Measurements from ENCODE around the gene ATXN1. TPM values are rescaled to one million over a fixed set of nuclear protein-coding genes. Genes with fewer than 3 reads are reported as not detected.

Gene ATXN1
- total RNA-seq, 1 donor from 2014 or later, result 62.7 TPM

DNA sequence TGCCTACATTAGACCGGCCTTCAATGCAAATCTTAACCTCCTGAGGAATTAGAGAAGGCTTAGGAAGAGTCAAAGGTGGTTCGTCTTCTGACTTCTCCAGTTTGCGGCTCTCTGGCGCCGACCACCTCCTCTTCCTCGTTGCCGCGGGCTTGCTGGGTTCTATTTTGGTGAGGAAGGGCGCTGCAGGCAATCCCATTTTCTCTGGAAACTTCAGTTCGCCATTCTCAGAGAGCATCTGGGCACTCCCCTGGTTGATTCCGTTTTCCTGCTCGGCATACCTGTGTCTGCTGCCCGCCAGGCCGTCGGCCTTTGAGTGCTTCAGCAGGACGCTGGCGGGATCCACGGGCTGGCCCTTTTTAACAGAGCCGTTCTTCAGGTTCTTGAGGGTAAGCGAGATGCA, 454.9 kb downstream of the ATXN1 start:
- intact Hi-C loops (cut with micrococcal nuclease), result no loop called here

DNA sequence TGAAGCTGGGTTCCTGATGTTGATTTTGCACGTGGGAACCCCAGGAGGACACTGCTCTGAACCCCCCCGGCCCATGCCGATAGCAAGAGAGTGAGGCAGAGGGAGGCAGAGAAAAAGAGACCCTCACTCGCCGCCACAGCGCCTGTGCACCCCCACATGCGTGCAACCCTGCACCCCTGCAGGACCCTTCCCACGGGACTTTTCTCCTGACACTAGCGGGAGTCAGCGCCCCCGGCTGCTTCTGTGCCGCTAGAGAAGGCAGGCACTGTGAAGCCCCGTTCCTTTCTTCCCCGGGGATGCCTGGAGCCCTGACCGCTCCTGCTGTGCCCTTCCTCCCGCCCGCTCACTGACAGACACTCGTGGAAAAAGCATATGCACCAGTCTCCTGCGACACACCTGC, 455.5 kb downstream of the ATXN1 start:
- intact Hi-C loops (cut with micrococcal nuclease), result no loop called here

DNA sequence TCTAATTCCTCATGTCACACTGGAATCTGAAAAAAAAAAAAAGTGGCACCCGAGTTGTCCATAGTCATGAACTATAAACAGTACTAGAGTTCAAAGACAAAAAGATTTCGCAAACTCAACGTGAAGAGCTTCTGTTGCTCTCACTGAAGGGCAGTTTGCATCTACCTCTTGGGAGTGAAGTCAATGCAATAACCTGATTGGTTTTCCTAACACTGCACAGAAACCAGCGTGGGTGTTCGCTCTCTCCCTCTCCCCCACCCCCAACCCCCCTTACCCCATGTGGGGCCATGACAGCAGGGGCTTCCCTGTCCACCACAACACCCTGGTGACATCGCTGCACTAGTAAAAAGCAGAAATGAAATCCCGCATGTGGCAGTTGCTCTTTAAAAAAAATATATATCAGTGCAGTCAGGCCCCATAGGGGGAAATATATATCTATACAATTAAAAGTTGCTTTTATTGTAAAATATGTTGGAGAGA, 456.0 kb downstream of the ATXN1 start:
- intact Hi-C loops (cut with micrococcal nuclease), result no loop called here

DNA sequence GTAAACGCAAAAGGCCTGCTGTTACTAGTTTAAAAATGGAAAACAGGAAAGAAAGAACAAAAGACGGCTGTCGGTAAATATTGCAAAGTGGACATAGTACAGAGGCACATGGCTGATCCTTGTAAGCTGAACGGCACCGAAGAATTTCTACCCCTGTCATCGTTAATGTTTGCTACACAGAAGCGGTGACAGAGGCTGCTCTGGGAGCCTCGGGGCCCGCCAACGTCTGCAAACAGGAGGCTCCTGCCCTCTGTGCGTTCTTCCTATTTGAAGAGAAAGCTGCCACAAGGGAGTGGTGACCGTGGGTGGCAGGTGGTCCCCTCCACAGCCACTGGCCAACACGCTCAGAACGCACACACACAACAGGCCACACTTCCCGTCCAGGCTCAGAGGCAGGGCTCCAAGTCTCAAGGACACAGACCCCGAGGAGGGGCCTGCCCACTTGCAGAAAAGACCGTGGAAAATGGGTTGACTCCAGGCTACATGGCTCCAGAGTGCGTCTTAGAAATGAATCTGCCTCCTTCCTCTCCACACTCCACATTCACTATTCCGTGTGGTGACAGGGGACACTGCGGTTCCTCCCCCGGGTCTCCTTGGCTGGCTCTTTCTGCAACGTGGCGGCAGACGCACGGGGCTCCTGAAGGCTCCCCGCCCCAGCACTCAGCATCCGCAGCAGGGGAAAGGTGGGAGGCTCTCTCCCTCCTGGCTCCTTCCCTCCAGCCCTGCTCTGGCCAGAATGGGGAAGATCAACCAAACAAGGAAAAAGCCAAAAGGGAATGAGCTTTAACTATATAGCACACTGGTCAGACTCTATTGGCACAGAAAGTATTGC, 458.3 kb downstream of the ATXN1 start:
- intact Hi-C loops (cut with micrococcal nuclease), result no loop called here

DNA sequence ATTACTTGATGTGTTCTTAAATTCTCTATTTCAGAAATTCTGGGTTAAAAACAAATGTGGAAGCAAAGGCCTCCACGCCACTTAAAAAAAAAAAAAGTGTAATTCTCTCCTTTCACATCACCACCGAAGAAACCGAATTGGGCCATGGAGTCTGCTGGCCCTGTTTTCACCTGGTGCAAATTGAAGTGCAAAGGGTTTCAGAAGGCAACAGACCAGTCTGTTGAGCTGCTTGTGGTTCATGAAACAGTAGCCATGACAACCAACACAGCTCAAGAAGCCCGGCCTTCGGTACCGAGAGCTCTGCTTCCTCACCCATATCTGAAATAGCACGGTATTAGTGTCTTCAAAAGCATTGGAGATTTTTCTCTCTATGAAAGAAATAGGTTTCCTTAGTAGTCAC, 459.7 kb downstream of the ATXN1 start:
- intact Hi-C loops (cut with micrococcal nuclease), result no loop called here

DNA sequence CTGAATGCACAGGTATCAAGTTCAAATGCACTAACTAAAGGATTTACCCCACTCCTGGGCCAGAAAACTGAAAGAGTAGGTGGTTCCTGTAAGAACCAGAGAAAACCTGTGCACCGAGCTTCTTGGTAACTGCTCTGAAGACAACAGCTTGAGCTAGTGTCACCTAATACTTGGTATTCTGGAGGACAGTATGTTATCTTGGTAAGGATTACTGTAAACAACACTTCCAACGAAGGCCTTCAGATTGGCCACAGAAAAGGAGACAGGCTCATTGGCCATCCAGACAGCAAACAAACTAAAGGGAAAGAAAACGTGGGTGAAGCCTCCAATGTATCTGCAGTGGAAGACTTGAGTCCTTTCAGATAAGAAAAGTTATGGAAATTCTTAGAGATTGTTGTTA, 461.4 kb downstream of the ATXN1 start:
- intact Hi-C loops (cut with micrococcal nuclease), result no loop called here

DNA sequence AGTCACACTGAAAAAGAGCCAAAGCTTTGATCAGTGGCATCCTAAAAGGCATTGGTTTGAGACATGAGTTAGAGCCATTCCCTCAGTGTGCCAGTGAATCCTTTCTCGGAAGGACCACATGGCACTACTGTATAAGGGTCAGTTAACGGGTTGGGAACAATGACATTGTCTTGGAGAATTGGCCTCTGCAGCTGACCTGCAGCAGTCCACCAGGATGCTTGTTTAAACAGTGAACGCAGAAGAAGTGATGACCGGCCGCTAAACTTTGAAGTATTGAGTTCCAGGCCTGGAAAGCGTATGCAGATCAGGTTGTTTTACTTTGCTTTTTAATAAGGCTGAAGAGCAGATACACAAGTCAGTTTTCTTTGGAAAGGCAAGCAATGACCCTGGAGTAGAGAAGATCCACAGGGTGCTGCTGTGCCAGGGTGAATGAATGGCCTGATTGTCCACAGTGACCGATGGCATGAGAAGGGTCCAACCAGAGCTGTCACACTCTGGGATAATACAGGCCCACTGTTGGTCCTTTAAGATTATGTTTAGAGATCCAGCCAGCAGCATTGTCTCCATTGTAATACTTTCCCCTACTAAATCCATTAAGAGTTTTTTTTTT, 465.1 kb downstream of the ATXN1 start:
- intact Hi-C loops (cut with micrococcal nuclease), result no loop called here

DNA sequence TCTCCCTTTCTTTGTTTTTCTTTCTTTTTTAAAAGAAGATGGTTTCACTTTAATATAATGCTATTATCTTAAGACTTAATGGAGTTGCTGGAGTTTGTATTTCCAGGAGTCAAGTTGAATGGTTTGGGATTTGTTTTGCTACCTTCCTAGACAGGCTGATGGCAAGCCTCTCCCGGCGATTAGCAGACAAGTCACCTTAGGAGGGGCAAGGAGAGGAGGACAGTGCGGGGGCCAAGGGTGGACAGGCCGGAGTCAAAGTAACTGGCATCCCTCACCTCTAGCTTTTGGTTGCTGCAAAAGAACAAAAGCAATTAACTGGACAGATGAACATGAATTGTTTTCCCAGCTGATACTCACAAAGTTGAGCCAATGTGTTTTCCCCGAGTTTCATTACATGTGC, 465.8 kb downstream of the ATXN1 start:
- intact Hi-C loops (cut with micrococcal nuclease), result no loop called here

DNA sequence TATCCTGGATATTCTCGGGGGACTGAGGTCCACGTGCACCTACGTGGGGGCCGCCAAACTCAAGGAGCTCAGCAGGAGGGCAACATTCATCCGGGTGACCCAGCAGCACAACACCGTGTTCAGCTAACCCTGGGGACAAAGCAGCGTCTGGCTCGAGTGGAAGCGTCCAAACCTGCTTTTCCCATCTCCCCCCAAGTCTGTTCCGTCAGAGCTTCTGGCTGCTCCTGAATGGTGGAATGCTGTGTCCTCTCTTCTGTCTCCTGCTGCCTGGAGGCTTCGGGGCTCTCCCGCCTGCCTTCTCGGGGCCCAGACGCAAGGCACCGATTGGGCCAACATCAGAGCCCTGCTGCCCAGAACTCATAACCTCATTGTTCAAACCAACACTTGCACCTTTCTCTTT, 466.2 kb downstream of the ATXN1 start:
- intact Hi-C loops (cut with micrococcal nuclease), result no loop called here

DNA sequence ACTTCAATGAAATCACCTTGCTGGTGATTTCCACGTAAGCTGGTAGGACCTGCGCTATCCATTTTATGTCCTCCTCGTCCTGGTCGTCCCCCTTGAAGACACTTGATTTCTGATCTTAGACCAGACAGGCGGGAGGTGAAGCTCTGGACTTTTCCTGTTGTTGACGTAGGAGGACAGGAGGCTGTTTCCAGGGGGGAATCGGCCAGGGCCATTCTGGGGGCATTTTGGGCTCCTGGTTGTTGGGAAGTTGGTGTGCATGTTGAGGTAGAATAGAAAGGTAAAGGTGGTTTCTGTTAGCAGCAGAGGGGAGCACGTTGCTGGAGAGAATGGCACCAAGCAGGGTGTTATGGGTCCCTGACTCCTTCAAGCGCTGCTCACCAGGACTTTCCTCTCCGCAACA, 466.9 kb downstream of the ATXN1 start:
- intact Hi-C loops (cut with micrococcal nuclease), result no loop called here

DNA sequence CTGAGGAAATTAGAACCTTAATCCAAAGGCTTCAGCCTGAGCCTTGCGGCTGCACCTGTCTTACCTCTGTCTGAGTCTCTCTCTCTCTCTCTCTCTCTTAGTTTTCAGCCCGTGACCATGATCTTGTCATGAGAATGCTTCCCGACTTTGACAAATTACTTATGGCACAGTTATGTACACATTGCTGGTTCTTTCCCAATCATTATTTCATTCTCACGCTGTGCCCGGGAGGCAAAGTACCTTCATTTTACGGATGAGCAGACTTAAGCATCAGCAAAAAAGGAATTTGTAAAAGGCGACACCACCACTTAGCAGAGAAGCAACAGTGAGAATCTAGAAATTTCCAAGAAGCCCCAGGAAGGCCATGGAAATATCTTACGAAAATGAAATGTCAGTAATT, 468.3 kb downstream of the ATXN1 start:
- intact Hi-C loops (cut with micrococcal nuclease), result no loop called here

DNA sequence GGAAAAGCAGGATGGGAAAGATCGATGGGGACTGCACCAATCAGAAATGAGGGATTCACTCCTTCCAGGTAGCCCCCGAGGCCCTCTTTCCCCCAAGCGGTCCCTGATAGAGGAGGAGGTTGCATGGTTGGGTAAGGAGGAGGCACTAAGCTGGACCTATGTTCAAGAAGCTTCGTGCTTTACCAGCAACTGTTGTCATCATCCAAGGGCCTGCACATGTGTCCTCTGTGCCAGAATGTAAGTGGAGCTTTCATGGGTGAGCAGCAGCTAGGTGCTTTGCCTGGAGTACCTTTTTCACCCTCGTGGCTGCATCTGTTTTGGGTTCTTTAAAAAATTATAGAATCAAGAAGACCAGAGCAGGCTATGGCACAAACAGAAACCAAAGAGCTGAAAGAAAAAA, 468.8 kb downstream of the ATXN1 start:
- intact Hi-C loops (cut with micrococcal nuclease), result no loop called here

DNA sequence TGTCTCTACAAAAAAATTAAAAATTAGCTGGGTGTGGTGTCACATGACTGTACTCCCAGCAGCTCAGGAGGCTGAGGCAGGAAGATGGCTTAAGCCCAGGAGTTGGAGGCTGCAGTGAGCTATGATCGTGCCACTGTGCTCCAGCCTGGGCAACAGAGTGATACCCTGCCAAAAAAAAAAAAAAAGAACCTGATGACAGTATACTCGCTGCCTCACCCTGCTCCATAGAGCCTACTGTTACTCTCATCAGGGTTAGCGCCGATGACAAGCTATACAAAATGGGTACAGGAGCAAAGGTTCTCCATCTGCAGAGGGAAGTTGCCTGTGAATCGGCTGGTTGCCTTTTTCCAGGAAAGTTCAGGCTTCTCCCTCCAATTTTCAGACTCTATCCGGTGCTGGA, 469.5 kb downstream of the ATXN1 start:
- intact Hi-C loops (cut with micrococcal nuclease), result no loop called here

DNA sequence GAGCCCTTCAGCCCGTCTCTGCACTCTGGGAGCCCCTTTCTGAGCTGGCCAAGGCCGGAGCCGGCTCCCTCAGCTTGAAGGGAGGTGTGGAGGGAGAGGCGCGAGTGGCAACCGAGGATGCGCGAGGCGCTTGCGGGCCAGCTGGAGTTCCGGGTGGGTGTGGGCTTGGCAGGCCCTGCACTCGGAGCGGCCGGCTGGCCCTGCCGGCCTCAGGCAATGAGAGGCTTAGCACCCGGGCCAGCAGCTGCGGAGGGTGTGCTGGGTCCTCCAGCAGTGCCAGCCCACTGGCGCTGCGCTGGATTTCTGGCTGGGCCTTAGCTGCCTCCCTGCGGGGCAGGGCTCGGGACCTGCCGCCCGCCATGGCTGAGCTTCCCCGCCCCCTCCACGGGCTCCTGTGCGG, 473.1 kb downstream of the ATXN1 start:
- intact Hi-C loops (cut with micrococcal nuclease), result loop anchor here (5.0 kb wide), 1 partner anchor 674 kb away; no protein-coding TSS in a partner anchor

DNA sequence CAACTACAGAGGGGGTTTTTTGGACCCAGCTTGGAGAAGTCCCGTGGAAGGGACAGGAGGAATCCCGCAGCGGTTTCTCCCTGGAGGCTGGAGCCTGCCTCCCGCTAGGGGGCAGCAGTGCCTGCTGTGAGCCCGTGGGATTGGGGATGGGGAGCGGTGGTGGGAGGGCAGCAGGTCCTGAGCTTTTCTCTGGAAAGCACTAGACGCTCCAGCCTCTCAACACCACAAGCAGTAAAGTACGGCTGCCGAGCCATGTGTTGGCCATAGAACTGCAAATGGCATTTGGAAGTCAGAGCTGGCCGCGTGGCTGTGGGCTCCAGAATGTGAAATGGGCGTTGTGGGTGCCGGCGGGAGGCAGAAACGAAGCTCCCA, 475.1 kb downstream of the ATXN1 start:
- intact Hi-C loops (cut with micrococcal nuclease), result loop anchor here (5.0 kb wide), 1 partner anchor 676 kb away; no protein-coding TSS in a partner anchor

DNA sequence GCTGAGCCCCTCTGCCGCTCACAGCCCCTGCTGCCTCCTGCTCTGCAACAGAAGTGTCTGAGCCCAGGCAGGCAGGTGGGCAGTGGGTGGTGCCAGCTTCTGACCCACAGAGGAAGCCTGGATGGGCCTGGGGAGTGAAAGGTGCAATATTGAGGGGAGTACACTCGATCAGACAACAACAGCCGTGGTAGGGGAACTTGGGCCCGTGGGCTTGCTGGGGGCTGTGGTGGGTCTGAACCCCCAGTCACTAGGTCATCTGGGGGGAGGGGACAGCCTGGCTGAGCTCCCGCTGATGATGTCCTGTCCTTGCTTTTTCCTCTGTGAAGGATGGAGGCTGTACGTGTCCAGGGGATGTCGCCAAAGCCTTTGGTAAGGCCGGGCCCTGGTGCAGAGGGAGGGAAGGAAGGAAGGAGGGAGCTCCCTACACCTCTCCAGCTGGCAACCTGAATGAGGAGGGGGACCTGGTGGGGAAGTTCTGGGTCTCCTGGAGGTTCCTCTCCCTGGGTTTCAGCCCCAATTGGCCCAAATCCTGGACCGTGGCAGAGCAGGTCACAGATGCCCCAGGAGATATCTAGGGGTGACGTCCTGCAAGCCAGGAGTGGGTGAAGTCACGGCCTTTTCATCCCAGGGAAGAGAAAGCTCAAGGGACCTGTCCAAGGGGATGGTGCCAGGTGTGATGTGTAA, 475.7 kb downstream of the ATXN1 start:
- intact Hi-C loops (cut with micrococcal nuclease), result loop anchor here (5.0 kb wide), 1 partner anchor 677 kb away; no protein-coding TSS in a partner anchor

DNA sequence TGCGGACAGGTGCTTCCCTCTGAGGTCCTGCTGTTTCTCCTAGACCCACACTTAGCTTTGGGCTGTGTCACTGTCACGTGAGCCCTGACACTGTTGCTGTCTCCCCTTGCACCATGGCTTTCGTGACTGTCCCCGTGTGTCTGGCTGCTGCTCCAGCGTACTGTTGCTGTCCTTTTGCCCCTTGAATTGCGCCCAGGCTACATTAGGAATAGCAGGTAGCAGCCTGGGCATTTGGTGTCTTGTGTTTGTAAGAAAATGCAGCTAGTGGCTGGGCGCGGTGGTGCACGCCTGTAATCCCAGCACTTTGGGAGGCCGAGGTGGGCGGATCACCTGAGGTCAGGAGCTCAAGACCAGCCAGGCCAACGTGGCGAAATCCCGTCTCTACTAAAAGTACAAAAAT, 476.8 kb downstream of the ATXN1 start:
- intact Hi-C loops (cut with micrococcal nuclease), result no loop called here

DNA sequence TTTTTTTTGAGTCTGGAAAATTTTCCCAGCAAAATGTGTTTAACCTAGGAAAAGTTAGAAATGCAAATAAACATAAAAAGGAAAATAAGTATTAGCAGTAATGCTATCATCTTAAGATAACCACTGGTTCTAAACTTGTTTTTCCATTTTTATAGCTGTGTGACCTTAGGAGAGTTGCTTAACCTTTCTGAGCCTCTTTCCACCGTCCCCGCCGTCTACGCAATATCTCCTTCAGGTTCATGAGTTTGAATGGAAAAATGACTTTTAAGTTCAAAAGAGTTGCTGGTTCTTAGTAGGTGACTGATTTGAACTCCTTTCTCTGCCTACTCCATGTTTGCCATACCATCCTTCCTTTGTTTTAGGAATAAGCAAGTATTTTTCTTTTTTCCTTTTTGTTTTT, 478.9 kb downstream of the ATXN1 start:
- intact Hi-C loops (cut with micrococcal nuclease), result no loop called here

DNA sequence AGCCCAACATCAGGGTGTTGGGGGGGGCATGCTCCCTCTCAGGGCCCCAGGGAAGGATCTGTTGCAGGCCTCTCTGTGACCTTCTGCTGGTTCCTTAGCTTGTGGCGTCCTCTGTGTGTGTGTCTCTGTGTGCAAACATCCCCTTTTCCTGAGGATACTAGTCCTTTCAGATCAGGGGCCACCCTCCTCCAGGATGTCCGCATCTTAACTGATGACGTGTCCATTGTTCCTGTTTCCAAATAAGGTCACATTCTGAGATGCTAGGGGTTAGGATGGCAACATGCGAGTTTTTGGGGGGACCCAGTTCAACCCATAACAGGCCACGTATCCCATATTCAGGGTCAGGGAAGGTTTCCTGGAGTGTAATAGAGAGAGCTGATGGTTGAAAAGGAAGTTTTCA, 482.0 kb downstream of the ATXN1 start:
- intact Hi-C loops (cut with micrococcal nuclease), result no loop called here

DNA sequence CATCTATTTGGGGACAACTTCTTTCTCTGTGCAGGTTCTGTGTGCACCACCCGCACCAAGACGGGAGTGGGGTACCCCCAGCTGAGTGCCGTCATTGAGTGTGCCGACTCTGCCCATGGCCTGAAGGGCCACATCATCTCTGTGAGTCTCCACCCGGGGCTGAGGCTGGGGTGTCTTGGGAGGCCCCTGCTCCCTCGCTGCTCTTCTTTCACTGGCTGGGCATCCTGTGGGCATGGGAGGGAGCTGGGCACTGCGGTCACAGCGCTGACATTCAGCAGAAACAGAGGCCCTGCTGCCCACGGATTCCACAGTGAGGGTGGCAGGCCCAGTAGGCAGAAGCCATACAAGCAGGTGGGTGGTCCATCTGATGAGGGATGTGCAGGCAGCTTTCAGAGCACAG, 482.5 kb downstream of the ATXN1 start:
- intact Hi-C loops (cut with micrococcal nuclease), result no loop called here

DNA sequence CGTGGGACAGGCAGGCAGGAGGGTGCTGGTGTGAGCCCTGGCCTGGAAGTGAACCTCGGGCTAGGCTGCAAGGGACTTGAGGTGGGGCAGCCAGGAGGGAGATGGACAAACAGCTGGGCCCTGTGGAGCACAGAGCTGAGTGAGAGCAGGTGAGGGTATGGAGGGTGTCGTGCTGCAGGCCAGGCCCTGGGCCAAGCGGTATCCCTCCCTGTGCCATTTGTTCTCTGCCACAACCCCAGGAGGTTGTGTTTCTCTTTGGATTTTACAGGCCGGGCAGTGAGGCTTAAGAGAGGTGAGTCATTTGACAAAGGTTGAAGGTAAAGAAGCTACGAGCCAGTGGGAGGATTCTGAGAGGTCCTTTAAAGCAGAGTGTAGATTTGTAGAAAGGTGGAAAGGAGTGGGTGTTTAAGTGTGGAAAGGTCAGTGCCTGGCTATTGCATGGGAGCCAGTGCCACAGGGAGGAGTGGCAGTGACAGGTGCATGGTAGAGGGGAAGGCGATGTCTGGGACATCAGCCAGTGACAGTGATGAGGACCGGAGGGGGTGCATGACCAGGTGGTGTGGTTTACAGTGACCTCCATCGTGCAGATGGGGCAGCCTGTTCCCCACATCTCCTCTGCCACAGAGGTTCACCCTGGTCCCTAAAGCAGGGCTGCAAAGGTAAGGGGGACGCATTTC, 483.1 kb downstream of the ATXN1 start:
- intact Hi-C loops (cut with micrococcal nuclease), result no loop called here
